GM18526 (cell line): ENCODE measurements around the gene CDKAL1.

Experiments
- POLR2A ChIP-seq: IDR thresholded peaks from 3 replicates; pipeline ENCODE4 v1.6.1; 2011; ENCODE audit not compliant: insufficient read length; ENCODE audit errors: extremely low read depth

The CDKAL1 gene

GRCh38 chr6:21214738-21215448 lies 680.6 kb downstream of the CDKAL1 start:
- no peak for TF ChIP-seq POLR2A

DNA sequence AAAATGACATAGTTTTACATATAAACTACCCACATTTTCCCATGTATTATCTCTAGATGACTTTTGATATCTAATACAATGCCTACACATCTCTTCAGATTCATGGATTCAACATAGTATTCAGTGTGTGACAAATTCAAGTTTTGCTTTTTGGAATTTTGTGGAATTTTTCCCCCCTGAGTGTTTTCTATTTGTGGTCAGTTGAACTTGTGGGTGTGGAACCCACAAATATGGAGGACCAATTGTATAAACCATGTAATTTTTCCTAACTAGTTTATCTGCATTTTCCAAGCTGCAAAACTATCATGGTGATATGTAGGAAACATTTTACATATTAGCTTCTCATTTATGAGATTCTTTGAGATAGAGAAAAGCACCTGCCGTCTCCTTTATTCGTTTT lies 685.0 kb downstream of the CDKAL1 start:
- TF ChIP-seq POLR2A = no peak

GRCh38 chr6:21219856-21220255 lies 685.6 kb downstream of the CDKAL1 start:
- no peak for TF ChIP-seq POLR2A

DNA sequence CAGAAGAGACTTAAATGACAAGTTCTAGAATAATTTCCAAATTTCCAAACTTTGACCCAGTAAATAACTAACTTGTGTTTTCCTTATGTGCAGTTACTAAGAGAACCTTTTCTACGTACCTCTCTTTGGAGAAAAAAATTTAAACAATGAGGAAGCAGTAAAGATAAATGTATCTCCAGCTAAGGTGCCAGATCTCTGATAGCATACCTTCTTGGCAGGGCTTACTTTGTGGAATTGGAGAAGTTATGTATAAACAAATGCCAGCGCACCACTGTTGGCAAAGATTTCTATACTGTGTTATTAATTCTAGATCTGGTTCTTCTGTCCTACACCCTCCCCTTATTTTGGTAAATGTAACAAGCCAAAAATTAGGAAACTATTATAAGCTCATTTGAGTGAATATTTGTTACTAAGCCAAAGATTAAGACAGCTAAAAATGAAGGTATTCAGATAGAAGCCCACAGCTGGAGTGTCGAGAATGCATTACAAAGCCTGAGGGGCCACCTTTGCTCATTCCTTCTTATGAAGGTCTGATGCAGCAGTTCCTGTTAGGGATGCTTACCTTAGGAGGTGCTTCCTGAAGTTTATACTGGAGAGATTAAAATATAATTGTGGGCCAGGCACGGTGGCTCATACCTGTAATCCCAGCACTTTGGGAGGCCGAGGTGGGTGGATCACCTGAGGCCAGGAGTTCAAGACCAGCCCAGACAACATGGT lies 686.2 kb downstream of the CDKAL1 start:
- TF ChIP-seq POLR2A = no peak

DNA sequence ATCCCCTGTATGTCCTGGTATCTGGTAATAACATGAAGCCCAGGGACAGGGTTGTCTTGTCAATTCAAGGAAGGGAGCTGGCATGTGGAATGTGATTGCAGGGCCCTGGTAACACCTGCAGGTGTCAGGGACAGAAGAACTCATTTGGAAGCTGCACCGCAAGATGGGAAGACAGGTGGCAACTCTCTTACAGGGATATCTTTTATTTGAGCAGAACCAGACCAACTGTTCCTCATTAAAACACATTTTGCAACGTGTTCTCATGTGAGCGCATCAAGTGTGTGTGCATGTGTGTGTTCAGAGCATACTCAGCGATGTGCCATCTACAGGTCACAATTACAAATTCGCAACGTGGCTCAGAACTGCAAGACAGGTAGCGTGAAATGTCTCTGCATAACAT lies 688.4 kb downstream of the CDKAL1 start:
- no peak for TF ChIP-seq POLR2A

GRCh38 chr6:21225912-21226311 lies 691.7 kb downstream of the CDKAL1 start:
- no peak for TF ChIP-seq POLR2A

DNA sequence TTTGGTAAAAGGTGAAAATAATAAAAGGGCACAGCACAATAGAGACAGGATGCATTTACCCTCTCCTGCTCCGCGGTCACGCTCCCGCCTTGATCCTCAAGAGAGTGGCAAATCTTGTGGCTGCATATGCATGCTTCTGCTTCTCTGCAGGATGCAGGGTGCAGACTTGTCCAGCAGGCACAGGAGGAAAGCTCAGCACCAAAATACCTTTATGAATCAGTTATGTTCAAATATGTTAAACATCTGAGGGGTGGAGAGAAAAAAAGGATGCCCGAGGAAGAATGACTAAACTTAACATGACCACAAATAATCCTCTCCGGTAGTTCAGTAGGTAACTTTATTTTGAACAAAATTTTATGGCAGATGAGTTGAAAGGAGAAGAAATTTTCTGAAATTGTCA lies 693.2 kb downstream of the CDKAL1 start:
- TF ChIP-seq POLR2A = no peak

GRCh38 chr6:21228411-21228810 lies 694.2 kb downstream of the CDKAL1 start:
- no peak for TF ChIP-seq POLR2A

- no peak for TF ChIP-seq POLR2A
Measured at GRCh38 chr6:21228876-21229460, 694.7 kb downstream of the CDKAL1 start.

GRCh38 chr6:21230536-21230935 lies 696.3 kb downstream of the CDKAL1 start:
- TF ChIP-seq POLR2A = no peak

- no peak for TF ChIP-seq POLR2A
Measured at GRCh38 chr6:21235162-21235561, 700.9 kb downstream of the CDKAL1 start.

DNA sequence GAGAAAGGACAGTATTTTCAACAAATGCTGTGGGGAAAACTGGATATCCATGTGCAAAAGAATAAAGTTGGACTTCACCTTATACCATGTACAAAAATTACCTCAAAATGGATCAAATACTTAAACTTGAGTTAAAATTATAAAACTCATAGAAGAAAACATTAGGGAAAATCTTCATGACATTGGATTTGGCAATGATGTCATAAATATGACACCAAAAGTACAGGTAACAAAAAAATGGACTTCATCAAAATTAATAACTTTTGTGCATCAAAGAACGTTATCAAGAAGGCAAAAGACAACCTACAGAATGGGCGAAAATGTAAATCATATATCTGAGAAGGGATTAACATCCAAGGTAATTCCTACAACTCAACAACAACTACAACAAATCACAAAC lies 704.0 kb downstream of the CDKAL1 start:
- TF ChIP-seq POLR2A = no peak

DNA sequence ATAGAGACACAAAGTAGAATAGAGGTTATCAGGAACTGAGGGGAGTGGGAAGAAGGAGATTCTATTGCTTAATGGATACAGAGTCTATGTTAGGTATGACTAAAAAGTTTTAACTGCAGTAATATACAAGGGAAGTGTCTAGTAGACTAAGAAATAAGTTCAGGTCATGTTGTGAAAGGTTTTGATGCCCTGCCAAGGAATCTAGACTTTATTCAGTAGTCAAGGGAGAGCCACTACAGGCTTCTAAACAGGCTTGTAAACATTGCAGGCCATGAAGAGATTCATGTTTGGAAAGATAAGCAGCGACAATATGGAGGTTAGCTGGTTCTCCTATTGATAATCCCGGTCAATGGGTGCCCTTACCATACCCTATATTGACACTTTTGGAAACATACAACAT lies 706.5 kb downstream of the CDKAL1 start:
- TF ChIP-seq POLR2A = no peak

DNA sequence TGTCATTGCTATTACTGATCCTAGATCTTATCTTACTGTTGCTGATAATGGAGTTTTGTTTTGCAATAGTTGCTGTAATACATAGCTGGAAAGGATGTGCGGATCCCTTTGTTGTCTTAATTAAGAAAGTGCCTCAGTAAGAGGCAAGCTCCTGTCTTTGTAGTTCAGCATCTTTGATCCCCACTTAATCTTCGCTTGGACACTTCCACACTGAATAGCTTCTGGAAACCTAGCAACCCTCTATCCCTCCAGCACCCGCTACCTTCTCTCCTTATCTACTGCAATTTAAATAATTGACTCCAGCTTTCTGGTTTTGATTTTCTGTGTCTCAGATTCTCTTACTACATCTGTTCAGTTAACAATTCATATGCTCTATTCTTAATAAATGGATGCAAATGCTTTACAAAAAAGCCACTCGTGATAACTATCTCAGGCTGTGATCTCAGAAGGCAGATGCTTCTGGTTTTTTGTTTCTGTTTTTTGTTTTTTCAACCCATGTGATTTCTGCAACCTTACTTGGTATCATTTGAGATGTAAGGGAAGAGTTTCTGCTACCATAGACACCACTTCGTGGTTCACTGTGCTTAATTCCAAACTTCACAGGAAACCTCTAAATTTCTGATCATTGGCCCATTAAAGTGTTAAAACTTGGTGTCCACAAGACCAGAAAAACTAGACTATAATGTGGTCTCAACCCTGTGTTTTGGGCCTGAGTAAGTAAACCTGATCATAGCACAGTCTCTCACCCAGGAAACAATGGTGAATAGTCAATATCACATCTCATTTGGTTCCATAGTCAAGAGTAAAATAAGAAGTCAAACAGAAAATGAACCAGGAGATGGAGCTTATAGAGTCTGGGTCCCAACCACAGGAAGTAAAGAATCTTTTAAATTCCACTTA lies 707.2 kb downstream of the CDKAL1 start:
- no peak for TF ChIP-seq POLR2A

DNA sequence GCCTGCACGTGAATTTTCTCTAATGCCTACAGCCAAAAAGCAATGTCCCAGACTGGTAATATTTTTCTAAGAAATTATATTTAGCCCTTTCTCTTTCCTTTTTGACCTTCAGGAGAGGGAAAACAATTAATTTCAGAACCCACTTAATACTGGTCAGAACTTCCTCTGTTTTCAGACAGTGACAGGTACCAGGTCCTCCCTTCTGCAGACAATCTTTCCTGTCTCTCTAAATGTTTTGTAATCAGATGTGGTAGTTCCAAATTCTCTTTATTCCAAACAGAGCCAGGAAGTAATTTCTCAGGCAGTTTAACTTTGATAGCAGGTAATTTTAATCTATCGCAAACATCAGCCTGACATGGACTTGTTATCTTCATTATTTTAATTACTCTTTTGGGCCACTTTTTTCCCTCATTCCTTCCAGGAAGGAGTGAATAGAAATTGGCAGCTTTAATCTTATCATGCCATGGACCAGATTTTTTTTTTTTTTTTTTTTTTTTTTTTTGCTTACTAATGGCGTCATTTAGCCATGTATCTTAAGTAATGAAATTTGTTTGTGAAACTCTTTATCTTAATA lies 710.7 kb downstream of the CDKAL1 start:
- TF ChIP-seq POLR2A = no peak

DNA sequence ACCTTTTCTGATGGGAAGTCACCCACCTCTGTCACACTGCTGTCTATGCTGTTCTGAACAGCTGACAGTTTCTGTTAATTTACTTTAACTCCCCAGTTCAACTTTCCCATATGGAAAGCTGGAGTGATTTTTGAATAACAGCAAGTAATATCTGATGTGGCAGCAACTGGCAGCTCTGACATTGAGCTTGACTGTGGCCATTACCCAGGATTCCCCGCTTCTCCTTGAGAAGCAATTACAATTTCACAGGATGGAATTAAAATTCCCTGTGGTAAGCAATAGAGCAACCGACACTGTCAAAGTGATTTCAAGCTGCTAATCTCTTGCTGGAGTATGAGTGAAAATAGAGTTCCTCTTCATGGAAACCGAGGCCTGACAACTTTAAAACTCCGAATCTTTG lies 711.2 kb downstream of the CDKAL1 start:
- no peak for TF ChIP-seq POLR2A

DNA sequence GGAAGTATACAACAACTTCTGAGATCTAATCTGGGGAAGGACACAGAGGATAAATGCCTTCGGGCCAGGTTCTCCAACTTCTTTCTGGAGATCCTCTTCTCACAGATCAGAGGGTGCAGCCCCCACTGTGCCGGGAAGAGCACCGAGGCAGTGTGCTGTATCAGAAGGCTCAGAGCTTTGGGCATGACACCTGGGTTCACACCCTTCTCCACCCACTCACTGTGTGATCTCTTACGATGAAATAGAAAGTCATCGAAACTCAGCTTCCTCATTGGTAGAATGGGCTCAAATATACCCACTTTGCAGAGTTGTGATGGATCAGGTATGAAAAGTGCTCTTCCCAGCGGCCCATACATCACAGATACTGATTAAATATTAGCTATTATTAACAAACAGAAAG lies 711.8 kb downstream of the CDKAL1 start:
- TF ChIP-seq POLR2A = no peak
